IPS DF 6.9 (cell line): Measurements from ENCODE around the gene ASPN.

Source experiments
- DNase-seq: peaks from one replicate; pipeline ENCODE4 v3.0.0-alpha.2; 2013; ENCODE audit warnings: low read depth, low spot score
- H3K27ac ChIP-seq: one replicate; pipeline ENCODE4 v1.5.1; 2013; ENCODE audit warnings: low read length, control low read depth
- H3K27me3 ChIP-seq: 2 replicates; pipeline ENCODE4 v1.6.1; 2013; ENCODE audit warnings: mild to moderate bottlenecking, low read length; ENCODE audit not compliant: control insufficient read depth, insufficient read depth
- H3K36me3 ChIP-seq: 2 replicates; pipeline ENCODE4 v1.6.1; 2013; ENCODE audit warnings: low read length; ENCODE audit not compliant: control insufficient read depth, insufficient read depth
- H3K4me1 ChIP-seq: 2 replicates; pipeline ENCODE4 v1.6.1; 2013; ENCODE audit warnings: low read length; ENCODE audit not compliant: control insufficient read depth, insufficient read depth
- H3K4me3 ChIP-seq: 2 replicates; pipeline ENCODE4 v1.5.1; 2013; ENCODE audit warnings: mild to moderate bottlenecking, low read length
- H3K9me3 ChIP-seq: 2 replicates; pipeline ENCODE4 v1.6.1; 2013; ENCODE audit warnings: low read length, inconsistent platforms; ENCODE audit not compliant: control insufficient read depth, insufficient read depth
- WGBS: extraction: QIAGEN DNeasy Blood & Tissue Kit; methylation state at CpG from one replicate; pipeline ENCODE4 v1.1.7; 2013; ENCODE audit warnings: mixed read lengths, missing lambda C conversion rate; ENCODE audit not compliant: insufficient read length, insufficient coverage; 5-methylcytosine and 5-hydroxymethylcytosine counted together

ASPN gene

DNA sequence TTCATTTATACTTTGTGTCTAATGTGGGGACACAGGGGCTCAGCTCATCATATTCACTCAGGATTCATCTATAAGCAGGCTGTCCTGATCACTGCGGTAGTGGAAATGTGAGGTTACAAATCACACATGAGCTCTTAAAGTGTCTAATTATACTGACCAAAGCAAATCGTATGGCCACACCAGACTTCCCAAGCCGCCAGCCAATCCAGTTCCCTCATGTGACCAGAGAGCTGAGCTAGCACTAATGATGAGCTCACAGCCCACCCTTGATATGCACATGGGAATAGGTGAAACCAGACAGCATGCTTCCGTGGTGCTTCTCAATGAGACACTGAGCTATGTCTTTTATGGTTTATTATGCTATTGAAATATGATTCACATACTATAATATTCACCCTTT lies 35.9 kb upstream of the ASPN start:
- Histone ChIP-seq H3K27ac (no peak overlapping the region), H3K4me1 (peaks cover 1% of the 10 kb centered on the region; the same call in 1 of the 2 replicates), H3K9me3 (no peaks in the 10 kb centered on the region), H3K27me3 (no peaks in the 10 kb centered on the region), H3K36me3 (no peaks in the 10 kb centered on the region), H3K4me3 (no peak overlapping the region)
- WGBS, result no CpG with 5 or more reads among the region's 4 CpGs
- DNase-seq, result no peak

DNA sequence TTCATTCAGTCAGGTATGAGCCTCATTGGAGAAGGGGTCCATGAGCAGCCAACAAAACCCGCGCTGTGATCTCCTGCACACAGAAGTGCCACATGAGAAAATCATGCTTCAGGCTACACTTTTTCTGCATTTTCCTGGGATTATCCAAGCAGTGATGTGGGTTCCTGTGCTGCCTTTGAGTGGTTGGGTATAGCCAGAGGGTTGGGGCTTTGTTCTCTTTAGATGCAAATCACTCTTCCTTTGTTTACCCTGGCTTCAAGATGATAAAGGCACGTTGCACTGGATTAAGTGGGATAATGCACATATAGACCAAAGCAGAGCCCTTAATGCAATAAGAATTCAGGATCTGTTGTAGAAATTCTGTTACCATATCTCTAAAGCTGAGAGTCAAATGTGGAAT lies 34.7 kb upstream of the ASPN start:
- H3K9me3 ChIP-seq, result no peaks in the 10 kb centered on the region
- peak; percentile 5 for DNase-seq
- no peaks in the 10 kb centered on the region for H3K27me3 ChIP-seq
- no peak overlapping the region for H3K27ac ChIP-seq
- H3K36me3 ChIP-seq, result no peaks in the 10 kb centered on the region
- H3K4me1 ChIP-seq, result peaks cover 1% of the 10 kb centered on the region; the same call in 1 of the 2 replicates
- WGBS, result no CpG with 5 or more reads among the region's 3 CpGs
- no peak overlapping the region for H3K4me3 ChIP-seq

- H3K27ac ChIP-seq, result no peak overlapping the region
- no peaks in the 10 kb centered on the region for H3K36me3 ChIP-seq
- no peaks in the 10 kb centered on the region for H3K9me3 ChIP-seq
- no CpG with 5 or more reads among the region's 1 CpG for WGBS
- DNase-seq, result no peak
- no peaks in the 10 kb centered on the region for H3K27me3 ChIP-seq
- peaks cover 1% of the 10 kb centered on the region; the same call in 1 of the 2 replicates for H3K4me1 ChIP-seq
- no peak overlapping the region for H3K4me3 ChIP-seq
Measured at GRCh38 chr9:92516521-92516920, 34.2 kb upstream of the ASPN start.

DNA sequence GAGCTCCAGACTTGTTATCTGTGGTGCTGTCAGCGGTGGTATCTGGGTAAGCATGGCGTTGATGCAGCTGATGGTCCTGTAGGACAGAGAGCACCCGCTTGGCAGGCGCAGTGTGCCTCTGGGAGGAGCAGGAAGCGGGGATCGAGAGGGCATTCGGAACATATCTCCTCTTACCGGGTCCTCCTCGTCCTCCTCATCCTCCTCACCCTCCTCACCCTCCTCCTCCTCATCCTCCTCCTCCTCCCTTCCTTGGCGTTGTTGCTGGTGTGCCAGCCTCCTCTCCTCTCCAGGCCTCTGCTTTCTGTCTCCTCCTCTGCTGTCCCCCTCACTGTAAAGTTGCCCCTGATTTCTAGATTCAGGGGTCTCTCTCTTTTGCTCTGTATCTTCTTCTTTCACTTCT lies 32.3 kb upstream of the ASPN start:
- no peak overlapping the region for H3K4me3 ChIP-seq
- H3K27me3 ChIP-seq, result no peaks in the 10 kb centered on the region
- no peaks in the 10 kb centered on the region for H3K9me3 ChIP-seq
- no peak for DNase-seq
- no CpG with 5 or more reads among the region's 10 CpGs for WGBS
- H3K27ac ChIP-seq, result no peak overlapping the region
- H3K4me1 ChIP-seq, result peaks cover 1% of the 10 kb centered on the region; the same call in 1 of the 2 replicates
- no peaks in the 10 kb centered on the region for H3K36me3 ChIP-seq

DNA sequence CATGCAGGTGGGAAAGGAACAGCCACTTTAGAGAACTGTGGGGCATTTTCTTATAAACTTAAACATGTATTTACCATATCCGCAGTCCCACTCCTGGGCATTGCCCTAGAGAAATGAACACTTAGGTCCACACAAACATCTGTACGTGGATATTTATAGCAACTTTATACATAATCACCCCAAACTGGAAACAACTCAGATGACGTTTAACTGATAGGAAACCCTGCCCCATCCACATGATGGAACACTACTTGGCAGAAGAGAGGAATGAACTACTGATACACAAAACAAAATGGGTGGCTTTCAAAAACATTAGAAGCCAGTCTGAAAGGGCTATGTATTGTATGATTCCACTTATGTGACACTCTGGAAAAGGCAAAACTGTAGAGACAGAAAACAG lies 31.0 kb upstream of the ASPN start:
- DNase-seq, result no peak
- Histone ChIP-seq H3K4me1 (peaks cover 1% of the 10 kb centered on the region; the same call in 1 of the 2 replicates), H3K36me3 (no peaks in the 10 kb centered on the region), H3K27me3 (no peaks in the 10 kb centered on the region), H3K9me3 (no peaks in the 10 kb centered on the region), H3K4me3 (no peak overlapping the region), H3K27ac (no peak overlapping the region)
- no CpG with 5 or more reads among the region's 3 CpGs for WGBS

GRCh38 chr9:92512622-92513021 lies 30.3 kb upstream of the ASPN start:
- no peaks in the 10 kb centered on the region for H3K27me3 ChIP-seq
- peaks cover 1% of the 10 kb centered on the region; the same call in 1 of the 2 replicates for H3K4me1 ChIP-seq
- no peak overlapping the region for H3K27ac ChIP-seq
- WGBS, result no CpG with 5 or more reads among the region's 3 CpGs
- no peak overlapping the region for H3K4me3 ChIP-seq
- H3K9me3 ChIP-seq, result no peaks in the 10 kb centered on the region
- no peak for DNase-seq
- no peaks in the 10 kb centered on the region for H3K36me3 ChIP-seq

- Histone ChIP-seq H3K27ac (no peak overlapping the region), H3K4me3 (no peak overlapping the region), H3K27me3 (no peaks in the 10 kb centered on the region), H3K36me3 (no peaks in the 10 kb centered on the region), H3K9me3 (no peaks in the 10 kb centered on the region), H3K4me1 (no peaks in the 10 kb centered on the region)
- DNase-seq, result no peak
Measured at GRCh38 chr9:92510747-92511146, 28.4 kb upstream of the ASPN start.

- no peak overlapping the region for H3K4me3 ChIP-seq
- H3K36me3 ChIP-seq, result no peaks in the 10 kb centered on the region
- no peaks in the 10 kb centered on the region for H3K4me1 ChIP-seq
- no peaks in the 10 kb centered on the region for H3K27me3 ChIP-seq
- WGBS, result no CpG with 5 or more reads among the region's 5 CpGs
- no peak for DNase-seq
- H3K9me3 ChIP-seq, result no peaks in the 10 kb centered on the region
- no peak overlapping the region for H3K27ac ChIP-seq
Measured at GRCh38 chr9:92509050-92509449, 26.7 kb upstream of the ASPN start.

GRCh38 chr9:92508018-92508820 lies 25.9 kb upstream of the ASPN start:
- Histone ChIP-seq H3K4me1 (peaks cover 2% of the 10 kb centered on the region; the same call in 1 of the 2 replicates), H3K27me3 (no peaks in the 10 kb centered on the region), H3K27ac (no peak overlapping the region), H3K36me3 (no peaks in the 10 kb centered on the region), H3K9me3 (no peaks in the 10 kb centered on the region), H3K4me3 (no peak overlapping the region)
- no peak for DNase-seq
- WGBS, result no CpG with 5 or more reads among the region's 10 CpGs

DNA sequence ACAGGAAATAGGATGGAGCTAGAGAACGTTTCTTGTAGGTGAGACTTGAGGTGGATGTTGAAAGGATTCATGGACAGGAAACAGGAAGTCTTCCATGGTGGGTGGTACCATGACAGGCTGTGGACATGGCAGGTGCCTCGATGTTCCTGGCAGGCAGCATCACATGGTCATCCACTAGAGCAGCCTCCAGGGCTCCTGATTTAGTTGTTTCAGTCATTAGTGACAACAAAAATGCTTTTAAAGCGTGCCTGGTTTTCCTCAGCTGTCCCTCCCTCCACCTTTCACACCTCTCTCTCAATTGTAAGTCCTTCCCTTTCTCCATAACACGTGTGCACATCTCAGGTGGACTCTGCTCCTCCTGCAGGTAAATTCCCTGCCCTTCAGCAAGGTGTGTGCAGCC lies 25.2 kb upstream of the ASPN start:
- Histone ChIP-seq H3K4me3 (no peak overlapping the region), H3K36me3 (no peaks in the 10 kb centered on the region), H3K27ac (no peak overlapping the region), H3K9me3 (no peaks in the 10 kb centered on the region), H3K4me1 (peaks cover 2% of the 10 kb centered on the region; the same call in 1 of the 2 replicates), H3K27me3 (no peaks in the 10 kb centered on the region)
- no peak for DNase-seq
- WGBS, result no CpG with 5 or more reads among the region's 4 CpGs

GRCh38 chr9:92507005-92507404 lies 24.7 kb upstream of the ASPN start:
- no peaks in the 10 kb centered on the region for H3K9me3 ChIP-seq
- no peak for DNase-seq
- peaks cover 2% of the 10 kb centered on the region; the same call in 1 of the 2 replicates for H3K4me1 ChIP-seq
- H3K27ac ChIP-seq, result no peak overlapping the region
- H3K4me3 ChIP-seq, result no peak overlapping the region
- no peaks in the 10 kb centered on the region for H3K36me3 ChIP-seq
- whole genome bisulfite sequencing, result no CpG with 5 or more reads among the region's 2 CpGs
- H3K27me3 ChIP-seq, result no peaks in the 10 kb centered on the region
